ENCODE results near the gene ZNF469.
"Not testable (repeated sequence)": the region's sequence is repeated elsewhere in the genome, so short reads cannot be mapped to it uniquely, and the experiment has no call there.

The ZNF469 gene

DNA sequence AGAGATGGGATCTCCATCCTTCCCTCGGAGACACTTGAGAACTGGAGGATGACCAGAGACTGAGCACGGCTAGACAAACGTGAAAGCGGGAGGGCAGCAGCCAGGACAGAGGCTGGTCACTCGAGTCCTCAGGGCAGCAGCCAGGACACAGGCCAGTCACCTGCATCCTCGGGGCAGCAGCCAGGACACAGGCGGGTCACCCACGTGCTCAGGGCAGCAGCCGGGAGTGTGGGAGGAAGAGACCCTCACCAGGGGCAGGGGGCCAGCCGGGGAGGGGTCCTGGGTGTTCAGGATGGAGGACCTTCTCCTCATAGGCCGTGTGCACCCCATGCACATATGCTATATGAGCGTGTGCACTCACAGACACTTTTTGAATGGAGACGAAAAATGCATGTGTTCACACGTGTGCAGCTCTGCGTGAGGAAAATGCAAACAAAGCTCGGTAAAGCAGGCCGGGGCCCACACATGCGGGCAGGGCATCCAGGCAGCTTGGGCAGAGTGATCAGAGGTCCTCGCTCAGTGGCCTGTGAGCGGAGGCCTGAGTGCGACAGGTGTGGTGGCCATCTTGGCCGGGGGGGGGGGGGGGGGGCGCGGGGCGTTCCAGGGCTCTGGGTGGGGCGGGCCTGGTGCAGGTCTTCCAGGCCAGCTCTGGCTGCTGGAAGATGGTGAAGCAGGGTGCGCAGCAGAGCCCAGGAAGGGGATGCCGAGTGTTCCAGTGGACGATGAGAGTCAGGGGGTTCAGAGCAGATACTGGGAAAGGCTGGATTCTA is 26.7 kb downstream of the ZNF469 start:
- no peak for DNase-seq (ENCODE audit: low read depth in 2 of 2, low spot score in 1 of 2)

DNA sequence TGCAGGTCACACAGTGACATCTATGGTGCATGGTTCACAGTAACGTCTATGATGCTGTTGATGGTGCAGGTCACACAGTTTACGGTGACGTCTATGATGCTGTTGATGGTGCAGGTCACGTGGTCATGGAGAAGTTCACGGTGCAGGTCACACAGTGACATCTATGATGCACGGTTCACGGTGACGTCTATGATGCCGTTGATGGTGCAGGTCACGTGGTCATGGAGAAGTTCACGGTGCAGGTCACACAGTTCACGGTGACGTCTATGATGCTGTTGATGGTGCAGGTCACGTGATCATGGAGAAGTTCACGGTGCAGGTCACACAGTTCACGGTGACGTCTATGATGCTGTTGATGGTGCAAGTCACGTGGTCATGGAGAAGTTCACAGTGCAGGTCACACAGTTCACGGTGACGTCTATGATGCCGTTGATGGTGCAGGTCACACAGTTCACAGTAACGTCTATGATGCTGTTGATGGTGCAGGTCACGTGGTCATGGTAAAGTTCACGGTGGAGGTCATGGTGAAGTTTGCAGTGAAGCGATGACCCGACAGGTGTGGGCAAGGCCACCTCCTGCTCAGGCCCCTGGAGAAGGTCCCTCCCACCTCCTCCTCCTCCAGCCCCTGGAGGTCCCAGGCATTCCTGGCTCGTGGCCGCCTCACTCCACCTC is 27.7 kb downstream of the ZNF469 start:
- DNase-seq (ENCODE audit: low read depth in 2 of 2, low spot score in 1 of 2), result not testable (repeated sequence)

DNA sequence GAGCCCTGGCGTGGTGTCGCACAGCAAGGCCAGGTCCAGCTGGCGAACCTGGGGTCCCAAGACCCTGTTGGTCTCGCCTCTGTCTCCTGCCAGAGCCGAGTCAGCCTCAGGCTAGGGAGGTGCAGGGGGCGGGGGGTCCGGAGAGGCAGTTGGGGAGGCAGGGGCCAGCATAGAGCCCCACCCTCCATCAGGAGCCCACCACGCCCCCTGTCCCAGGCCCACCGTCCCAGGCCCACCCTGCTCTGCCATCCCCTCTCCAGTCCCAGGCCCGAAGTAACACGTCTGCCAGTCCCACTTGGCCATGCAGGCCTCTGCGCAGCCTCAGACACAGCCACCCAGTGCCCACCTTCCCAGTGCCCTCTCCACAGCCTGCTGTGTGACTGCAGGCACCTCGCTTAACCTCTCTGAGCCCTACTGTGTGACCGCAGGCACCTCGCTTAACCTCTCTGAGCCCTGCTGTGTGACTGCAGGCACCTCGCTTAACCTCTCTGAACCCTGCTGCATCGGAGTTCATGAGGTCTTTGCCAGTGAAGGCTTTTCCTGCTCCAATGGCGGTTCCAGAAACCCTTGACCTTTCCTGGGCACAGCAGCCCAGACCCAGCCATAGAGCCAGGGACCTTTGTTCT is 29.3 kb downstream of the ZNF469 start:
- no peak for DNase-seq (ENCODE audit: low read depth in 2 of 2, low spot score in 1 of 2)

DNA sequence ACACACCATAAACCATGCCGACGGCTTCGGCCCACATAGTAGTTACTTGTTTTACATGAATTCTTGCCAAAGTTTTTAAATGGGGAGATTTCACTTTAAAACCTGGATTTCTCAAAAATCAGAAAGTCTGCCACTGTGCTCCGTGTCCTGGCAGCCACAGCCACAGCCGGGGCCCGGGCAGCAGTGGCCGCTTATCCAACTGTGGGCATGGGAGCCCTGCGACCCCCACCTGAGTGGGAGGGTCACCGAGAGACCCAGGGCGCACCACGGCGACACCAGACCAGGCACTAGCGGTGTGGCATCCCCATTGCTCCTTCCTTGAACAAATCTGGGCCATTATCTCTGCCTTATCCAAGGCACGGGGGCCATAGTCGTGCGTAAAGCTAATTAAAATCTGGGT is 30.0 kb downstream of the ZNF469 start:
- DNase-seq (ENCODE audit: low read depth in 2 of 2, low spot score in 1 of 2), result no peak

DNA sequence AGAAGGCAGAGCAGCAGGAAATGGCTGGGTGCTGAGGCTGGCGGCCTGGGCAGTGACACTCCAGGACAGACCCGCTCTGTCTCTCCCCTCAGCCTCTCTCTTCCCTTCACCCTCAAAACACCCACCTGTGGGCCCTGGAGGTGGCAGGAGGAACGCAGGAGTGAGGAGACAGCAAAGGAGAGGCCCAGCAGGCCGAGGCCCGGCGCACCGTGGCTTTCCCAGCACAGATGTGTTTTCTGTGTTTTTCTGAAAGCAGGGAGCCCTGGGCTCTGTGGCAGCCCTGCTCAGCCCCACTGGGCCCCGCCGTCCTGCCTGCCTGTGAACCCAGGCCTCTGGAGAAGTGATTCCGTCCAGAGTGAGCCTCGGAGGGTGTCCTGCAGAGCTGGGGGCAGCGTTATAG is 30.5 kb downstream of the ZNF469 start:
- DNase-seq (ENCODE audit: low read depth in 2 of 2, low spot score in 1 of 2), result no peak

DNA sequence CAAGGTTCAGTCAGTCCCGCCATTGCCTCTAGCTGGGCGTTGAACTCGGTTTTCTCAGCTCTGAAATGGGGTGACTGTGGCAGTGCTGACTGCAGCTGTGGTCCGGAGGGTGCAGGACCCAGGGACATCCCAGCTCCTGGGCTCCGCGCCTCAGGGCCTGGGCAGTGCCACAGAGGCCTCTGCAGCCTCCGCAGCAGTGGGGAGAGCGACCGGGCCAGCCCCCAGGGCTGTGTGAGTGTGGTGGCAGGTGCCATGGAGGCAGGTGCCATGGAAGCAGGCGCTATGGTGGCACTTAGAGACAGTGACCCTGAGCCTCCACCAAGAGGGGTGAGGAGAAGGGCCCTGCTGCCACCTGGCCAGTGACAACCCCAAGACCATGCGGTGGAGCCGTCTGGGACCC is 30.9 kb downstream of the ZNF469 start:
- DNase-seq (ENCODE audit: low read depth in 2 of 2, low spot score in 1 of 2), result no peak

DNA sequence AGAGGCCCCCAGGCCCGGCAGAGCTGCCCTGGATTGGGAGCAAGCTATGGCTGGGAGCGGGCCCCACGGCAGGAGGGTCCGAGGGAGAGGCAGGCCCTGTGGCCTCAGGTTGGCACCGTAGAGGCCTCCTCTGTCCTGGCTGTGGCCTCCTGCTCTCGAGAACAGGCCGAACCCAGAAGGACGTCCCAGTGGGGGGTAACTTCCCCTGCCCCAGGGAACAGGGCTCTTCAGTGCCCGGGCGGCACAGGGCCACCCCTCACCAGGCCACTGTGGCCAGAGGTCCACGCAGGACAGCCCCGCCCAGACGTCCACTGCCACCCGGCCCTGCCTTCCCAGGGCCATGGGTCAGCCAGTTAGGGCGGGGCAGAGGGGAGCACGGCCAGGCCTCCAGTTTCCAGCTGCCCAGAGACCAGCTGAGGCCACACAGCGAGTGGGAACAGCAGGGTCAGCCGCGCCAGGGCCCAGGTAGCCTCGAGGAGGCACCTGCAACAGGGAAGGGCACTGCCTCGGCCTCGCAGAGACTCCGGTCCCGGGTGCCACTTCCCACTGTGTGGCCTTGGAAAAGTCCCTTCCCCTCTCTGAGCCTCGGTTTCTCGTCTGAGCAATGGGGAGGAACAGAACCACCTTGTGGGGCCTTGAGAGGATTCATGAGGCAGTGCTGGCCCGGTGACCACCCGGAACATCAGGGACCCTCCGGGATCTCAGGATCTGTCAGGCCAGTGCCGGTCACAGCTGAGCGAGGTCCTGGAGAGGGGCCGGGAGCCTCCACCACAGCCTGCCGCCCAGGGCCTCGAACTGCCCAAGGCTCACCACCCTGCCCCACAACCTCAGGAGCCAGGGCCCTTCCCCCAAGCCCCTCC is 32.0 kb downstream of the ZNF469 start:
- DNase-seq (ENCODE audit: low read depth in 2 of 2, low spot score in 1 of 2), result no peak

DNA sequence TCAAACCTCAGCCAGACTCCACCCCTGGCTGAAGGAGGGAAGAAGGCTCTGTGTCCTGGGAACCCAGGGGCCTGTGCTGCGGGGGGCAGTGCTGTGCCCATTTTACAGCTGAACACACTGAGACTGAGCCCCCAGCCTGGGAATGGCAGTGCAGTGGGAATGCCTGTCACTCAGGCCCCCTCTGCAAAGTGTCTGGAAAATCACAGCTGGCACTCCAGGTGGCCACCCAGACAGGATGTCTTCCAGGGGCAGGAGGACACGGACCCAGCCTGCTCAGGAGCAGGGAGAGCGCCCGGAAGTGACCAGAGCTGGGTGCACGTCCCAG is 32.6 kb downstream of the ZNF469 start:
- no peak for DNase-seq (ENCODE audit: low read depth in 2 of 2, low spot score in 1 of 2)

DNA sequence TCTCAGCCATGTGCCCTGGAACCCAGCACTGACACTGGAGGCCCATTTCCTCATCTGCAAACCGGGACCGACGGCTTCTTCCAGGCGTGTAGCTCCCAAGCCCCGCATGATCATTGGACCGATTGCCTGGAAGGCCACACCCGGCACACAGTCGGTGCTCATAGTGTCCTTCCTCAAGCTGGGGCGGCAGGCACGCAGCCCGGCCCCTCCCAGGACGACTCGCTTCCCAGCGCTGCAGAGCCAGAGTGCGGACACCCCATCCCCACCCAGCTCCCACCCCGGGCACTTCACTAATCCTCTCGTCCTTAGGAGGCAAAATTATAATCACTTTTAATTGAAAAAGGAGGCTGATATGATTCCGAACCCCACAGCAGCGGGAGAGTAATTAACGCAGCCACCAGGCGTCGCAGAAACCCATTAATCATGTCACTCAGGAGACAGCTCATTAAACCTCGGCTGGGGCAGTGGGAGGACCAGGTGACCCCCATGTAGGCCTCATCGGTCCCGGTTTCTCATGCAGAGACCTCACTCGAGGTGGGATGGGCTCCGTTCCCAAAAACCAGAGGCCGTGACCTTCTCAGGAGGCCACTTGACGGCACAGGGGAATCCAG is 33.1 kb downstream of the ZNF469 start:
- no peak for DNase-seq (ENCODE audit: low read depth in 2 of 2, low spot score in 1 of 2)

DNA sequence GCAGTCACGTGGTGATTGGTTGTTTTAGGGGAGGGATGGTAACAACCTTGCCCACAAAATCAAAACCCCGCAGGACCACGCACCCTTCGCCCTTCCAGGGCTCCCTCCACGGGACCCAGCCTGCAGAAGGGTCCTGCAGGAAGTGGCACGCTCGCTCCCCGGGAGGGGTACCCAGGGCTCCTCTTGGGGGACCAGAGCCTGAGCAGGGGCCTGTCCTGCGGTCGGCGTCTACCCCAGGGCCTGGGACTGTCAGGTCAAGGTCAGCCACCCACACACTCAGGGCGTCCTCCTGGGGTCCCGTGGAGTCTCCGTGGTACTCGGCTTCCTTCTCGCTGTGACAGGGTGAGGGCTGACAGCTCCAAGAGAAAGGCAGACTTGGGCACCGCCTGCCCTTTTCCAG is 33.9 kb downstream of the ZNF469 start:
- no peak for DNase-seq (ENCODE audit: low read depth in 2 of 2, low spot score in 1 of 2)

DNA sequence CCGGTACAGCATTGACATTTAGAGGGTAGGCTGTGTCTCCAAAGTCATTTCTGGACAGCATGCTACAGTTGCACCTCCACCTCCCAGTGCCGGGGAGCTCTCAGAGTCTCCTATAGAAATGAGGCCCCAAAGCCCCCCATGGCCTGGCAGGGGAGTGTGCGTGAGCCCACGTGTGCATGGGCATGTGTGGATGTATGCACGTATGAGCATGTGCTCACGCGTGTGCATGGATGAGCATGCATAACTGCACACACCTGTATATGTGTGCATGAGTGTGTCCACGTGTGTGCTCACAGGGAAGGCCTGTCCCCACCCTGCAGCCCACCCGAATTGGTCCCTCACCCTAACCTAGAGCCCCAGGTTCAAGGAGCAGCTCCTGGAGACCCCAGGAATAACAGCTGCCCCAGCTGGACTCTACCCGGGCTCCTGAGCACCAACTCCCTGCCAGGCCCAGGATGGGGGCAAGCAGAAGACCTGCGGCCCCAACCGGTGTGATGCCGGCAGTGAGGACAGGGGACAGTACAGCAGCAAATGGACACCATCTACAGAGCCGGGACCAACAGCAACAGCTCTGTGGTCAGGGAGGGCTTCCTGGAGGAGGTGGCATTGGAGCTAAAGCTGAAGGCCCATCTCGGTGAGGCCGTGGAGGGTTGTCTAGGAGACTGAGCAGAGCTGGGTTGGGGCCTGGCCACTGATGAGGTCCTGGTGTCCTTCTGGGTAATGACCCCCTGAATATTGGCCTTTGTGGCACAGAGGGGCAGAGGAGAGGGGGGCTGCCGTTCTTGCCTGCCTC is 35.1 kb downstream of the ZNF469 start:
- DNase-seq (ENCODE audit: low read depth in 2 of 2, low spot score in 1 of 2), result no peak

DNA sequence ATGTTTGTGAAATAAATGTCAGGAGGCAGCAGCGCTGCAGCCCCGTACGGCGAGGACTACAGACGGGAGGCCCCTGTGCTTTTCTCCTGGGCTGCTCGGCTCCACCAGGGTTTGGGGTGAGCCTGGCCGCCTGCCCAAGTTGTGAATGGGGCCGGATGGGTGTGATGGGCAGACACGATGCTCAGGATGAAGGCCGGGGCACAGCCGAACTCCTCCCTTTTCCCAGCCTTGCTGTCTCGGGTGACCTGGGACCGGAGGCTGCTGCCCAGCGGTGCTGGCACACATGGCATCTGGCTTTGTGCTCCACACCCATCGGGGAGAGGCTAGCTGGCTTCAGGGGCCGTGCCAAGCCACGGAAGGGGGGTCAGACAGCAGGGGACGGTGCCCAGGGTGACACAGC is 36.1 kb downstream of the ZNF469 start:
- DNase-seq (ENCODE audit: low read depth in 2 of 2, low spot score in 1 of 2), result no peak

DNA sequence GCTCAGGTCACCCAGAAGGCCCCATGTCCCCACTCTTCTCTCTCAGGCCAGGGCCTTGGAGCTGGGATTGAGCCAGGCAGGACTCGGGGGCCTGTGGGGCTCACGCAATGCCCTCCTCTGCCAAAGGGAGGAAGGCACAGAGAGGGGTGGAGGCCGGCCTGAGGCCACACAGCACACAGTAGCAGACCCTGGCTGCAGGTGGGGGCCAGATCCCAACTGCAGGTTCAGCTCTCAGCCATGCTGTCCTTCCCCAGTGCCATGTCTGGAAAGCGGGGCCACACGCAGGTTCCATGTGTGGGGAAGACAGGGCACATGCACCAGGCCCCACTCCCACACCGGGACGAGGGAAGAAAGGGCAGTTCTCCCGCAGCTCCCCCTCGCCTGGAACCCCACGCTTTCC is 37.0 kb downstream of the ZNF469 start:
- no peak for DNase-seq (ENCODE audit: low read depth in 2 of 2, low spot score in 1 of 2)

DNA sequence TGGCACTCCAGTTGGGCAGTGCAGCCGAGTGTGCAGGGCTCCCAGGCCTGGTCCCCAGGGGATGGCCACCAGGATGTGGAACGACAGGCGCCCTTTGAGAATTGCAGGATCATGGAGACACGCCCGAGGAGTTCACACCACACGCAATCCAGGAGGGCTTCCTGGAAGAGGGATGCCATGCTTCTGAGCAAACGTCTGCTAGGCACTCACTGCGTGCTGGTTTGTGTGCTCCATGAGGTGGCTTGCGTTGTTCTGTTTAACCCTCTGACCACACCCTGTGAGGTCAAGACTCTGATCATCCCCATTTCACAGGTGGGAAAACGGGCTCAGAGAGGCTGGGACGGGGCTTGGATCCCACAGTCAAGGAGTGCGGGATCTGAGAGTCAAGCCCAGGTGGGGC is 37.7 kb downstream of the ZNF469 start:
- DNase-seq (ENCODE audit: low read depth in 2 of 2, low spot score in 1 of 2), result no peak

DNA sequence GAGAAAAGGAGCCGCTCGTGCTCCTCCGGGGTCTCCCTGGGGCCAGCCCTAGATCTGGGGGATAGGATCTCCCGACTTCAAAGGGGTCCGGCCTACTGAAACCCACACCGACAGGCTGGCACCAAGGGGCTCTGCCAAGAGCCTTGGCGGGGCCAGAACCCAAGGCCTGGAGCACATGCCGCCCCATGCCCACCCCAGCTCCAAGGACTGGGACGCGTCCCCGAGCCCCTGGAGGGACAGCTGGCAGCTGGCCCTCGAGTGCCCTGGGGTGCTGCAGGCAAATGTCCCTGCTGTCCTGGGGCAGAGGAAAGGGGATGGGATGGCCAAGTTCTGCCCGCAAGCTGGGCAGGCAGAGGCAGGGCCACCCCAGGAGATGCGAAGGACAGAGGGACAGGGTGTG is 38.5 kb downstream of the ZNF469 start:
- no peak for DNase-seq (ENCODE audit: low read depth in 2 of 2, low spot score in 1 of 2)

DNA sequence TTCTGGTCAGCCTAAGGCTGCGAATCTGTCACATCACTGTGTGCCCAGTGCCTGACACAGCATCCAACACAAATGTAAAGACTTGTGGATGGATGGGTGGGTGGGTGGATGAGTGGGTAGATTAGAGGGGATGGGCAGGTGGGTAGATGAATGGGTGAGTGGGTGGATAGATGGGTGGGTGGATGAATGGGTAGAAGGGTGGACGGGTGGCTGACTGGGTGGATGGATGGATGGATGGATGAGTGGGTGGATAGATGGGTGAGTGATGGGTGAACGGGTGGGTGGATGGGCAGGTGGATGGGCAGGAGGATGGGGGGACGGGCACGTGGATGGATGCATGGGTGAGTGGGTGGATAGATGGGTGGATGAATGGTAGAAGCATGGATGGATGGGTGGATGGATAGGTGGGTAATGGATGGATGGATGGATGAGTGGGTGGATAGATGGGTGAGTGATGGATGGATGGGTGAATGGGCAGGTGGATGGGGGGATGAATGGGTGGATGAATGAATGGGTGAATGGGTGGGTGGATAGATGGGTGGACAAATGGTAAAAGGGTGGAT is 39.2 kb downstream of the ZNF469 start:
- DNase-seq (ENCODE audit: low read depth in 2 of 2, low spot score in 1 of 2), result no peak

DNA sequence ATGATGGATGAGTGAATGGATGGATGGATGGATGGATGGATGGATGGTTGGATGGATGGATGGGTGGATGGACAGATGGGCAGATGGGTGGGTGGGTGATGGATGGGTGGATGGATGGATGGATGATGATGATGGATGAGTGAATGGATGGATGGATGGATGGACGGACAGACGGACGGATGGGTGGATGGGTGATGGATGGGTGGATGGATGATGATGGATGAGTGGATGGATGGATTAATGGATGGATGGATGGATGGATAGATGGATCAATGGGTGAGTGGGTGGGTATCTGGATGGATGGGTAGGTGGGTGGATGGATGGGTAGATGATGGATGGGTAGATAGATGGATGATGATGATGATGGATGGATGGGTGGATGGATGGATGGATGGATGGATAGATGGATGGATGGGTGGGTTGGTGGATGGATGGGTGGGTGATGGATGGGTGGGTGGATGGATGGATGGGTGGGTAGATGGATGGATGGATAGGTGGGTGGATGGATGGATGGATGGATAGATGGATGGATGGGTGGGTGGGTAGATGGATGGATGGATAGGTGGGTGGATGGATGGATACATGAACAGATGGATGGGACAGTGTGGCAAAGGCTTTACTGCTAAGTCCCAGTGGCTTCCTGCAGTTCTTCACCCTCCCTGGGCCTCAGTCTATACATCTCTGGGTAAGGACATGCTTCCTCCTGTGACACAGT is 40.1 kb downstream of the ZNF469 start:
- DNase-seq (ENCODE audit: low read depth in 2 of 2, low spot score in 1 of 2), result no peak

DNA sequence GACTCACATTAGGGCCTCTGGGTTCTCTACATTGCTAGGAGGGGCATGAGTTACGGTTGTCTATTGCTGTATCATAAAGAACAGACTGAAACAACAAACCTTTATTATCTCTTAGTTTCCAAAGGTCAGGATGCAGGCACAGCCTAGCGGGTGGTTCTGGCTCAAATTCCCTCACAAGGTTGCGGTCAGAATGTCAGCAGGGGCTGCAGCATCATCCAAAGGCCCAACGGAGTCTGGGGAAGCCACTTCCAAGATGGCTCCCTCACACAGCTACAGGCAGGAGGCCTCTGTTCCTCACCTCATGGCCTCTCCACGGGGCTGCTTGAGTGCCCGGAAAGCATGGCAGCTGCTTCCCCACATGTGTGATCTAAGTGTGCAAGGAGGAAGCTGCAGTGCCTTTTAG is 40.7 kb downstream of the ZNF469 start:
- DNase-seq (ENCODE audit: low read depth in 2 of 2, low spot score in 1 of 2), result no peak

DNA sequence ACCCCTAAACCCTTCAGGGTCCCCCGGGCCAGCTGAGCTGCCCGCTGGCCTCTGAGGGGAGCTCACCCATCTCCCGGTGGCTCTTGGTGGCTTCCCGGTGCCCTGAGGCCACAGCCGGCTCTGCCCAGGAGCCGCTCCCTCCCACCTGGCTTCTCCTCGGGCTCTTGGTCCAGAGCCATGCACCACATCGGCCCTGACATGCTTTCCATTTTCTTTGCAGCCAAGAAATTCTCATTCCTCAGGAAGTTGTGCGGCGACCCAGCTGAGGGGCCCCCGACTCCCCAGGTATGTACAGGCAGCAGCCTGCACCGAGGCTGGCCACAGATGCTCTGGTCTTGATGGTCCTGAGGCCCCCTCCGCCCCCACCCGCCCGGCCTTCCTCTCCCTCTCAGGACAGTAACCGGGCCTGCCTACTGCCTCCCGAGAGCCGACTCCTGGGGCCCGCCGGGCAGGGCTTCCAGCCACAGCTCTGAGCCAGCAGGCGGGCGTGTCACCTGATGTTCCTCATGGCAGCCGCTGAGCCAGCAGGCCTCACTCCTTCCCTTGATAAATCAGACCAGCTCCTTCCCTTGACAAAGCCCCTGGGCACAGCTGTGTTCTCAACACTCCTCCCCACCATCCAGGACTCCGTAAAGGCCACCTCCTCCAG is 42.0 kb downstream of the ZNF469 start:
- no peak for DNase-seq (ENCODE audit: low read depth in 2 of 2, low spot score in 1 of 2)

All from stimulated activated CD8-positive, alpha-beta memory T cell treated with anti-CD3 and anti-CD28 coated beads, Interleukin-4, amount 100 ng/mL, for 1 hour (primary cell).